ENCODE measurements around the gene GARS1.
"Not testable (repeated sequence)": the region's sequence is repeated elsewhere in the genome, so short reads cannot be mapped to it uniquely, and the experiment has no call there.

The GARS1 gene

DNA sequence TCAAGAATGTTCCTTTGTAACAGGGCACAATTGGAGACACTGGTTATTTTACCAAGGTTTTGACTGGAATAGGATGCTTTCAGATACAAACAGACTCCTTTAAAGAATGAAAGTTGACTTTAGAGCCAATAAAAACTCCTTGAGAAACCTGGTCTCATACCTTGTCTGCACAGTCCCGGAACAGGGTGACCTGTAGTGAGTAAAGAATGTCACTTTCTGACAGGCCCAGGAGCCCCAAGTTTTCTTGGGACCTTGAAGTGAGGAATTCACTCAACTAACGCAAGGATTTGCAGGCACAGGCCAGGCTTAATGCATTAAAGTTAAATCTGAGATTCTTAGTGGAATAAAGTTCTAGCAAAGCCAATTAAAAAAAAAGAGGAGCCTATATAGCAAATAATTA is 11.5 kb upstream of the GARS1 start:
- DNase-seq, result no peak

DNA sequence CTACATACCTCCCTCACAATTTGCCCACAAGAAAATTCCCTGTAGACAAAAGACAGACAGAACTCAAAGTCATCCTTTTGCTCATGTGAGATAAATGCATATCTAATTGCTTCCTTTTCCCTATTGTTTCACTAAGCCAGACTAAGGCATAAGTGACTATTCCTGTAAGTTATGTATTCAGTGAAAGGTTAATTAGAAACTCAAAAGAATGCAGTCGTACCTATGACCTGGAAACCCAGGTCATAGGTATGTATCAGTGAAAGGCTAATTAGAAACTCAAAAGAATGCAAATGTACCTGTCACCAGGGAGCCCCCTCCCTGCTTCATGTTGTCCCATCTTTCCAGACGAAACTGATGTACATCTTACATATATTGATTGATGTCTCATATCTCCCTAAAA is 10.3 kb upstream of the GARS1 start:
- no peak for DNase-seq

DNA sequence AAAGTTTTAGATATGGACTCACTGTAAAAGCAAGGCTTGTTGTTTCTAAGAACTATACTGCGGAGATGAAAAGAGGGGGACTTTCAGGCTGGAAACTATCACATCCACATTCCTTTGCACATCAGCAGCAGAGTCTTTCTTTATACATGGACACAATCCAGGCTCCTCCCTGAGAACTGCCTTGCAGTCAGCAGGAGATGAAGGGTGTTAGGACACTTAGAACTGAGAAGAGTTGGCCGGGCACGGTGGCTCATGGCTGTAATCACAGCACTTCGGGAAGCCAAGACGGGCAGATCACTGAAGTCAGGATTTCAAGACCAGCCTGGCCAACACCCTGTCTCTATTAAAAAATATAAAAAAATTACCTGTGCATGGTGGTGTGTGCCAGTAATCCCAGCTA is 9.7 kb upstream of the GARS1 start:
- DNase-seq, result no peak

DNA sequence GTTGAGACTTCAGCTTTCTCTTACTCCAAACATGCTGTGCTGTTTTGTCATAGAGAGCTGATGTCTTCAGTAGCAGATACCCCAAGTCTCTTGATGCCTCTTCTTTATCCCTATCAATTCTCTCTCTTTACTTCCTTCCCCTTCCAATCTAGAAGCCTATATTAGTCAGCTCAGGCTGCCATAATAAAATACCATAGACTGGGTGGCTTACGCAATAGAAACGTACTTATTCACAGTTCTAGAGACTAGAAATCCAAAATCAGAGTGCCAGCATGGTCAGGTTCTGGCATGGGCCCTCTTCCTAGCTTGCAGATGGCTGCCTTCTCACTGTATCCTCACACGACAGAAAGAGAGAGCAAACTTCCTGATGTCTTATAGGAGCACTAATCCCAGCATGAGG is 9.0 kb upstream of the GARS1 start:
- DNase-seq, result no peak

GRCh38 chr7:30587547-30587946 is 7.1 kb upstream of the GARS1 start:
- not testable (repeated sequence) for DNase-seq

- DNase-seq, result no peak
Observed at GRCh38 chr7:30589111-30589510, 5.6 kb upstream of the GARS1 start.

DNA sequence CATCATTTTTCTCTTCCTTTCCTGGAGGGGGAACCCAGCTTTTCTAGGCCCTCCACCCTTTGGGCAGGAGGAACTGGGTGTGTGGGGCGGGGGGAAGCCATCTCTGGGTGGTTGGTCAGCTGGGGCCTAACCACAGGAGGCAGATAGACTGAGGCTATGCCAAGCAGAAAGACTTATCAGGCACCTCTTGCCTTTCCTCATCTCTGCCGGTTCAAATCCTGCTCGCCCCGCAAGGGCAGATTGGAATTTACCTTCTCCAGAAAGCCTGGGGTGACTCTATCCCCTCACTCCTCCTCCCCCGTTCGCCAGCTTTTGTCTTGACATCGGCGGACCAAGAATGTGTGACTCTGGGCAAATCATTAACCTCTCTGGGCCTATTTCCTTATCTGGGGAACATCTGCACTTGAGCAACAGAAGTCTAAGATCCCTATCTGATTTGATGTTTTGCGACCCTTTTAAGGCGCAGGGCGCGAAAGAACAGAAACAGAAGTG is 584 bp upstream of the GARS1 start:
- no peak for DNase-seq

- DNase-seq, result no peak
Observed at GRCh38 chr7:30595436-30596013, 847 bp downstream of the GARS1 start.

DNA sequence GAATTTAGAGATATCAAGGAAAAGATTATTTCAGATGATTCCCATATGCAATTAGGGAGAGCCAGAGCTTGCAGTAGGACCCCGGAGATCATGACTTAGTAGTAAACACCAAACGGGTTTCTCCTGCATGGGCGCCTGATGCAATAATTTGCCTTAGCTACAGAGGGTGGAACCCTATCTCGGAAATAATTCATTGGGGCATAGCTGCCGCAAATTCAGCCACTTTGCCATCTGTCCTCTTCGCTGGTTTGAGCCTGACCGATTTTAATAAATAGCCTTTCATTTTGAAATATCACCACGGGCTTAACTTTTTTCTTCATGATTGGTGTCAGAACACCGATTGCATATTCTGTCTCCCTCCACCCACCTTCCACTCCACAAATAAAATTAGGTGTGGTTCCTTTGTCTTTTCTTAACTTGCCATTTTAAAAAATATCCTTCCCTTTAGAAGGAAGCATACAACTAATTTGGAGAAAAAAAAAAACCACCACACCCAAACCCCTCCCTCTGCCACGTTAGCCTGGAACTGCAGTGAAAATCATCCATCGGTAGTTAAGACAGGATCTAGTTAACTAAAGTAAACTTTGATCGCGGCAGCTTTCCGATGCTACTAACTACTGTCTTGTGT is 1.4 kb downstream of the GARS1 start:
- DNase-seq, result no peak

DNA sequence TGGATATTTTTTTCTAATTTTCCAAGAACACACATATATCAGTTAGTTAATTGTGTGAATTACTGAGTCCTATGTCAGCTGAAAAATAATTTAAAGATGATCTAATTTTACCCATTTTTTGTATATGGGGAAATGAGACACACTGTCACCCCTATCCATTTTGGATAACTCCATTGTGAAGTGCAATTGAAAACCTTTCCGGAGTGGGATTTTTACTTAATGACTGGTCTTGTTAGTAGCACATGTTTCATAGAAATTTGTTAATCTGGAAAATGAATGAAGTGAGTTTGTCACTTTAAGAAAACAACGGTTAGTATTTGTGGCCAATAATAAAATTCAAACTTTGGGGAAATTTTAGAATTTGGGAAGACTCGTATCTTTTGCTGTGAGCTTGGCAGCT is 2.0 kb downstream of the GARS1 start:
- no peak for DNase-seq

GRCh38 chr7:30598121-30598876 is 3.6 kb downstream of the GARS1 start:
- DNase-seq, result no peak

GRCh38 chr7:30604901-30605300 is 10.2 kb downstream of the GARS1 start:
- DNase-seq, result no peak

DNA sequence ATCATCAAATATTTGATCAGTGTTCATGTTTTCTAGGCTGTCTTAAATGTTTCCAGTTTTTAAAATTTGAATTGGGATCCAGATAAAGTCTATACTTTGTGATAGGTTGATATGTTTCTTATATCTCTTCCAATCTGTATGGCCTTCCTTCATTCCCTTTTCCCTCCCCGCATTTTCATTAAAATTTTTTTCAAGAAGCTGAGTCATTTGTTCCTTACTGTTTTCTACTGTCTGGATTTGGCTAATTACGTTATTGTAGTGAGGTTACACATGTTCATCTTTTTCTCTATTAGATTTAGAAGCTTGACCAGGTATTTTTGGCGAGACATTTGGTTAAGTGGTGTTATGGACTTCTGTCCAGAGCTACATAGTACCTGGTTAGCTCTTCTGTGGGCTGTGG is 11.2 kb downstream of the GARS1 start:
- DNase-seq, result no peak

GRCh38 chr7:30612658-30613265 is 18.1 kb downstream of the GARS1 start:
- DNase-seq, result no peak

DNA sequence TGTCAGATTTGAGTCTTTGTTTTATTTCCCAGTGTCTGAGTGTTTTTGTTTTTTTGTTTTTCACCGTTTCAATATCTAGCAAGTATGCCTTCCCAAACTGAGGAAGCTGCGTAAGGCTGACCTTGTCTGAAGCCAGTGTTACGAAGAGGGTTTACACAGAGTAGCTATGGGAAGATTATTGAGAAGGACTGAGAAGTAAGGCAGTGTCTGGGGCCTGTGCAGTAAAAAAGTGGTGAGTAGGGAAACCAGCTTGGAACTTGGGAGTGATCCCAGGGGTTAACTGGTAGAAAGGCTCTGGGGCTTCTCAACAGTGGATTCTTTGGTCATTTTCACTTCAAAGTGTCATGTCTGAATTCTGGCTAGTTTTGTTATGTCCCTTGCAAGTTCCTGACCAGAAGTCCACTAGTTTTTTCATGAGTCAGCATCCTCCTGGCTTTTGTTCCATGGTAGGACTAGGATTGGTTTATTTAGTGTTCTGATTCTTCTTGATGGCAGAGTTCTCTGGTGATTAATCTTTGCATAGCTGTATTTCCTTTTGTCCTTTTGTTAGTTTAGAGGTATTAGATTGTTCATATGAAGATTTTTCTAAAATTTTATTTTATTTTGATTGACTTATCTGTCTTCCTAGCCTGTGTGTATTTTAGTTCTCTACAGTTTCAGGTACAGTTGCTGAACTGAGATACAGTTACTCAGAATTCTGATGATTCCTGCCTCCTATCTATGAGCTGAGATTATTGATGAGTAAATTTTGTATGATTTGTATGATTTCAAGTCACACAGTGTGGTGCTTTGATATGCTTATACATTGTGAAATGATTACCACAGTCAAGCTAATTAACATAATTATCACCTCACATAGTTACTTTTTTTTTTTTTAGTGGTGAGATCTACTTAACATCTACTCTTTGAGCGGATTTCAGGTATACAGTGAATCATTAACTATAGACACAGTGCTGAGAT is 19.0 kb downstream of the GARS1 start:
- DNase-seq, result no peak

GRCh38 chr7:30616318-30616717 is 21.6 kb downstream of the GARS1 start:
- DNase-seq, result no peak

- no peak for DNase-seq
Observed at GRCh38 chr7:30617359-30617758, 22.7 kb downstream of the GARS1 start.

- no peak for DNase-seq
Observed at GRCh38 chr7:30618080-30618676, 23.5 kb downstream of the GARS1 start.

DNA sequence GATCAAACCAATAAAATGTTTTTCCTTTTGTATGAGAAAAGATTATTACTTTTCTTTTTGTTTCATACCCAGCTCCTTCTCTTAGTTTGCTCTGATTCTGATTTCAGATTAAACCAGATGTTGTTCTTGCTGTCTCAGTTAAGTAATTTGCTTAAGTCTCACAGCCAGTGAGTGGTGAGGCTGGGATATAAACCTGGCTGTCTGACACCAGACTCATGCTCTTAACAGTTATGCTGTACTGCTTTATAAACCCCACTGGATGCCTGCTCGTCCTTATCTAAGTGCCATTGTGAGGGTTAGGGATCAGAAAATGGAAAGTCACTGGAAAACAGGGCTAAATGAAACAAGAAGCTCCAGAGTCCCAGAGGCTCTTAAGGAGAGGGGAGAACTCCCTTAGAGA is 24.3 kb downstream of the GARS1 start:
- no peak for DNase-seq

DNA sequence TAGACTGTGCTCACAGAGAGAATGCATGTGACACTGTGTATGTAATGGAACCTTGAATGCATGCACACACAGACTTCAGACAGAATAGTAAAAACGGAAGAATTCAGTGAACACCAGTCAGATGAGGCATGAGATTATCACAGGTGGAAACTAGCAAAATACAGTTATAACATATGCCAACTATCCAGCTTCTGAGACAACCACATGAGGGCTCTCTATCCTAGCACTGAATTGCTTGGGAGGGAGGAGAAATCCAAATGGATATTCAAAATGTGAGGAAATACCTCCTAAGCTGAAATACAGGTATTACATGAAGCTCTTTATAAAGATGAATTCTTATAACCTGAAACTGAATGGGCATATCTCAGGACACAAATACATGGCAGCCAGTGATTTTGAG is 30.6 kb downstream of the GARS1 start:
- no peak for DNase-seq

DNA sequence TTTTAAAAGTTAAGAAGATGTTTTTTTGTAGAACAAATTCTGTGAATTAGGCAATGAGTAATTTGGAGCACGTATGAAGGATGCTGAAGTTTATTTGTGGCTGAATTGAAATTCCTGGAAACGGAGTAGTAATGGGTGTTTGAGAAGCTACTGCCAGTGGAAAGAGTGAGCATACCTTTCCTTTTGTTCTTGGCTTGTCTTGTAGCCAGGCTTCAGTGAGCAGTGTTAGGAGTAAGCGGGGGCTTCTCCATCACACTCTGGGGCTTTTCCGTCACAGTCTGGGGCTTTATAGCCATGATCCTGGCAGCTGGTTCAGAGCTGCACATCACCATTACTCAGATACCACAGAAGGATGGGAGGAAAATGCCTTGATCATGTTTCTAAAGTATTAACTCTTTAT is 32.3 kb downstream of the GARS1 start:
- DNase-seq, result no peak

GRCh38 chr7:30630986-30631385 is 36.3 kb downstream of the GARS1 start:
- DNase-seq, result no peak
